ENCODE data around the gene TBCB.

The TBCB gene

DNA sequence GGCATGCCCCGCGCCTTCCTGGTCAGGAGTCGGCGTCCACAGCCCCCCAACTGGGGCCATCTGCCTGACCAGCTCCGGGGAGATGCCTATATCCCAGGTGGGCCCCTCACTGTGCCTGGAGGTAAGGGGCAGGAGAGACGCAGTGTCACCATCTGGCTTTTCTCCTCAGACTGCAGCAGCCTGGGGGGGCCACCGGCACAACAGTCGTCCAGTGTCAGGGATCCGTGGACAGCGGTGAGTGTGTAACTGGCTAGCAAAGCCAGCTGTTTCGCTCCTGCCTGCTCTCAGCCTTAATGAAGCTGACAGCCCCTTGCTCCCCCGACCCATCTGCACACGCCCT, 4.1 kb upstream of the TBCB start:
- TF ChIP-seq, protein P1, sequence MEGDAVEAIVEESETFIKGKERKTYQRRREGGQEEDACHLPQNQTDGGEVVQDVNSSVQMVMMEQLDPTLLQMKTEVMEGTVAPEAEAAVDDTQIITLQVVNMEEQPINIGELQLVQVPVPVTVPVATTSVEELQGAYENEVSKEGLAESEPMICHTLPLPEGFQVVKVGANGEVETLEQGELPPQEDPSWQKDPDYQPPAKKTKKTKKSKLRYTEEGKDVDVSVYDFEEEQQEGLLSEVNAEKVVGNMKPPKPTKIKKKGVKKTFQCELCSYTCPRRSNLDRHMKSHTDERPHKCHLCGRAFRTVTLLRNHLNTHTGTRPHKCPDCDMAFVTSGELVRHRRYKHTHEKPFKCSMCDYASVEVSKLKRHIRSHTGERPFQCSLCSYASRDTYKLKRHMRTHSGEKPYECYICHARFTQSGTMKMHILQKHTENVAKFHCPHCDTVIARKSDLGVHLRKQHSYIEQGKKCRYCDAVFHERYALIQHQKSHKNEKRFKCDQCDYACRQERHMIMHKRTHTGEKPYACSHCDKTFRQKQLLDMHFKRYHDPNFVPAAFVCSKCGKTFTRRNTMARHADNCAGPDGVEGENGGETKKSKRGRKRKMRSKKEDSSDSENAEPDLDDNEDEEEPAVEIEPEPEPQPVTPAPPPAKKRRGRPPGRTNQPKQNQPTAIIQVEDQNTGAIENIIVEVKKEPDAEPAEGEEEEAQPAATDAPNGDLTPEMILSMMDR (IDR thresholded peaks at IDR 0.05; ENCODE audit: borderline replicate concordance, insufficient read depth, low read depth, low read length), result no peak
- no peak overlapping the region for H3K4me3 ChIP-seq (ENCODE audit: low read depth, low read length)

DNA sequence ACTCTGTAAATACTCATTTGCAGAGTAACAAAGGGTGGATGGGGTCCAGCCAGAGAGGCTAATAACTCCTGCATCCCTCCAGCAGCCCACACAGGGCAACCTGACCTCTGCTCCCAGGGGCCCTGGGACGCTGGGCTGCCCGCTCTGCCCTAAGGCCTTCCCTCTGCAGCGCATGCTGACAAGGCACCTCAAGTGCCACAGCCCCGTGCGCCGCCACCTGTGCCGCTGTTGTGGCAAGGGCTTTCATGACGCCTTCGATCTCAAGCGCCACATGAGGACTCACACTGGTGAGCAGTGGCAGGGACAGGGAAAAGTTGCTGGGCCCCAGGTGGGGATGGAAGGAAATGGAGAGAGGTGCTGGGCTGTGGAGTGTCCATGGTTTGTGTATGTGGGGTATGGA, 2.6 kb upstream of the TBCB start:
- TF ChIP-seq, protein P1 (IDR thresholded peaks at IDR 0.05; ENCODE audit: borderline replicate concordance, insufficient read depth, low read depth, low read length), result no peak
- no peak overlapping the region for H3K4me3 ChIP-seq (ENCODE audit: low read depth, low read length)

DNA sequence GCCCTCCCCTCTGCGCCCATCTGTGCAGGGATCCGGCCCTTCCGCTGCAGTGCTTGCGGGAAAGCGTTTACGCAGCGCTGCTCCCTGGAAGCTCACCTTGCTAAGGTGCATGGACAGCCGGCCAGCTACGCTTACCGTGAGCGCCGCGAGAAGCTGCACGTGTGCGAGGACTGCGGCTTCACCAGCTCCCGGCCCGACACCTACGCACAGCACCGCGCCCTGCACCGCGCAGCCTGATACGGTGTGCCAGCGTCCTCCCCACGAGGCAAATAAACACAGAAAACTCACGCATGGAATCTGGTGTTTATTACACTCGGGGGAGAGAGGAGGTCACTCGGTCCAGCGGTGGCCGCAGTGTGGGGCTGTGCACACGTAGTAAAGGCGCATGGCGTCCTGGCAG, 1.8 kb upstream of the TBCB start:
- H3K4me3 ChIP-seq (ENCODE audit: low read depth, low read length), result peak overlapping the region; percentile 81
- TF ChIP-seq, protein P1 (IDR thresholded peaks at IDR 0.05; ENCODE audit: borderline replicate concordance, insufficient read depth, low read depth, low read length), result no peak

DNA sequence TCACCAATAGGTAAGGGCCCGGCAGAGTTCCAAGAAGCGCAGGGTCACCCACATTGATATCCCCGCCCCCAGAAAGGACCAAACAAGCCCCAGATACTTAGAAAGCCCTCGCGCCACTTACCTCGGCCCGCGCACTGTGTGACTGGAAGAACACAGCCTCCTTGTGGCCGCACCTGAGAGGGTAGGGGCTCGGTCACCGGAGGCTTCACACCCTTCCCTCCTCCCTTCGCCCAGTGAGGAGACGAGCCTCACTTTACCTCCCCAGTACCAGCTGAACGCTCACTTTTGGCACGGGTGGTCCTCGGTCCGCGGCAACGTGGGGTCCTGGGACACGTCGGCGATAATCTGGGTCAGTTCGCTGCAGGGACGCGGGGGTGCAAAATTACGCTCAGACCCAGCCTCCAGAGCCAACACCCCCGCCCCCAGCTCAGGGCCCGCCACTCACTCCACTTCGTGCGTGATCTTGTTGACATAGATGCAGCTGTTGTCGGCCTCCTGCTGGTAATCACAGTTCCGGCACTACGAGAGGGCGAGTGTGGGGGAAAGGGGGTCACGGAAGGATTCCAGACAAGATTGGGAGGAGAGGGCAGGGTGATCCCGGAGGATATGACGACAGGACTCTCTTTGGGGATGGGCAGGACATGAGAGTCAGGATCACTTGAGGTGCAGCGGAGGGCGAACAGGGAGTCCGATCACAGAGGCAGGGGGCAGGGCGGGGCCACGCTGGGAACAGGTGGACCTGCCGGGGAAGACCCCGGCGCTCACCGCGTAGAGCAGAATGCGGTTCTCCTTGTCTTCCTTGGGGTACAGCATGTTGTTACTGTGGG, 1.2 kb upstream of the TBCB start:
- peak overlapping the region; percentile 81 for H3K4me3 ChIP-seq (ENCODE audit: low read depth, low read length)
- TF ChIP-seq, protein P1 (IDR thresholded peaks at IDR 0.05; ENCODE audit: borderline replicate concordance, insufficient read depth, low read depth, low read length), result no peak

DNA sequence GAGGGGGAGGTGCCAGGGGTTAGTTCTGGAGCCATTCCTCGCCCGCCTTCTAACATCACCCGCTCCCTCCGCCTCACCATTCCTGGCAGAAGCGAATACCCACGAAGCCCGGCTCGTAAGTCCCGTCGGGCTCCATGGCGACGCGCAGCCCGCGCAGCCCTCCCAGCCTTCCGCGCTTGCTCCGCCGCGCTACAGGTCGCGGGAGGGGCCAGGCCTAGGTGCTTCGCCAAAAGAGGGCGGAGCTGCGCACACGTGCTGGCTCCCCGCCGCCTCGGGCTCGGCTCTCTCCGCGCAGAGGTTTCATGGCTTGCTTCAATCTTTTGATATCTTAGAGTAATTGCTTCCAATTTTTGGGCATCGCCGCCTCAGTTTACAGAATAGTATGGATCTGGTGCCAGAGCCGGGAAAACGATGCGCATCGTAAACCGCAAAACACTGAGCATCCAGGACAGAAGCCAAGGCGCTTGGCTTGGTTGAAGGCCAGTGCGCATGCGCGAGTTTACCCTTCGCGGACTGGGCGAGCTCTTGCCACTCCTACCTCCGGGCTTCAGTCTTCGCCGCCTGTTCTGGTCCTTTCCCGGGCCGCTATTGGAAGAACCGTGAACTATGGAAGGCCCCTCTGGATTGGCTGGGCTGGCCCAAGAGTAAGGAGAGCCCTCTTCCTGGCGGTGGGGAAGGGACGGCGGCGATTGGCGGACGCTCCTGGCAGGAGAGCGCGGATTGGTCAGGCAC, 381 bp upstream of the TBCB start, which contains the start of gene POLR2I:
POLR2I (minus strand) TSS at position 155 of the 732 bp plus-strand sequence; CDS start at position 136, 19 bp downstream.
- TF ChIP-seq, protein P1 (IDR thresholded peaks at IDR 0.05; ENCODE audit: borderline replicate concordance, insufficient read depth, low read depth, low read length), result no peak
- peak within 1 kb of the TSS; percentile 81 for H3K4me3 ChIP-seq (ENCODE audit: low read depth, low read length)

DNA sequence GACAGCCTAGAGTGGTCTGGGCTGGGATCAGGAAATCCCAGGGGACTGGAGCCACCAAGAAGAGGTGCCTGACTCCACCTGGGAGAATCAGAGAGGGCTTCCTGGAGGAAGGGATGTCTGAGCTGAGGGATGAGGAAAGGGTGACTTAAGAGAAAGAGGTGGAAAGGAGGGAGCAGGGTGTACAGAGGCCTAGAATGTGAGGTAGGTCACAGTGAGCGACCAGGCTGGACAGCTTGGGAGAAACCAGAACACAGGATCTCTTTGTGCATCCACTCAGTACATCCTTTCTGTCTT, 1.0 kb downstream of the TBCB start:
- TF ChIP-seq, protein P1 (IDR thresholded peaks at IDR 0.05; ENCODE audit: borderline replicate concordance, insufficient read depth, low read depth, low read length), result no peak
- peak overlapping the region; percentile 81 for H3K4me3 ChIP-seq (ENCODE audit: low read depth, low read length)
